ENCODE data around the gene RNASE11.

DNA sequence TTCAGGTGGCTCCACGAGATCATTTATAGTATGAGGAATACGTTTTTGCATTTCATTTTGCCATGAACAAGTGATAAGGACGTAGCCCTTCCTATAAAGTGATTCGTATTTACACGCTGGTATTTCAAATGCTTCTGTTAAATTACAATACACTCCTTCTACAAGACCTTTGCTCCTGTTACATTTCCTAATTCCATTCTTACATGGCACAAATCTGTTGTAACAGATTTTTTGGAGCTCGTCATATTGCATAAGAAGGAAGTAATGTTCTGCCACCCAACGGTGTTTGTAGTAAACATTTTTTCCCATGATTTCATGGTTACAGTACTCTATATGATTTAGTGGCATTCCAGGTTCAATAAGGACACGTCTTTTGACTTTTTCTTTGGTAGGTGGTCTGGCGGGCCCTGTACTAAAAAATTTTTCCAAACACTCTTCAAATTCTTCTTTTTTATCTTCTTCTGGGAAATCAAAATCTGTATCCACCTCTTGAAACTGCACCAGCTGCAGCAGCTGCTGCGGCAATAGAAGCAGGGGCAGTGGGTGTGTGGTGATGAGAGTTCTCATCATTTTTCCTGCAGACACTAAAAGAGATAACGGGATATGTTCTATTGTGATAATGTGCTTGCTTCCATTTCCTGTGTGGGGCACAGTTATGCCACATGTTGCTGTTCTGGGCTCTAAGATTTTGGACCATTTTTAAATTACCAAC is 31.1 kb downstream of the RNASE11 start:
- TF ChIP-seq POLR2AphosphoS5 (IDR thresholded peaks at IDR 0.05; ENCODE audit: borderline replicate concordance, low read depth, low read length) (no peak), EZH2 (IDR thresholded peaks at IDR 0.05) (no peak), FOXP2 (optimal IDR thresholded peaks at IDR 0.05; ENCODE audit: control extremely low read depth, extremely low read length, insufficient read depth) (no peak)
